Fibroblast of lung (primary cell): ENCODE data around the gene GALNT12.

ENCODE experiments used
- CTCF ChIP-seq, 2 donors: IDR thresholded peaks in 1 of 2; conservative IDR thresholded peaks in 1 of 2; 1 replicate in 1 of 2; 2 replicates in 1 of 2; pipeline ENCODE4 v1.5.1; 2011 to 2012; ENCODE audit warnings: low read length in 2 of 2, control low read depth in 1 of 2, inconsistent platforms in 1 of 2, low read depth in 1 of 2, mild to moderate bottlenecking in 1 of 2
- EZH2 ChIP-seq: IDR thresholded peaks from 2 replicates; pipeline ENCODE4 v1.5.1; 2012; ENCODE audit warnings: low read length, control low read depth, mild to moderate bottlenecking; ENCODE audit errors: missing control alignments

GRCh38 chr9:98774746-98775145 is 32.7 kb upstream of the GALNT12 start:
- TF ChIP-seq CTCF (conservative IDR thresholded peaks at IDR 0.05 in 1 of 2, IDR thresholded peaks at IDR 0.05 in 1 of 2; ENCODE audit: low read depth in 1 of 2, low read length in 2 of 2) (peak; percentile 46 to 54), EZH2 (no peak)
